ENCODE data around the gene GTF2A1L.

DNA sequence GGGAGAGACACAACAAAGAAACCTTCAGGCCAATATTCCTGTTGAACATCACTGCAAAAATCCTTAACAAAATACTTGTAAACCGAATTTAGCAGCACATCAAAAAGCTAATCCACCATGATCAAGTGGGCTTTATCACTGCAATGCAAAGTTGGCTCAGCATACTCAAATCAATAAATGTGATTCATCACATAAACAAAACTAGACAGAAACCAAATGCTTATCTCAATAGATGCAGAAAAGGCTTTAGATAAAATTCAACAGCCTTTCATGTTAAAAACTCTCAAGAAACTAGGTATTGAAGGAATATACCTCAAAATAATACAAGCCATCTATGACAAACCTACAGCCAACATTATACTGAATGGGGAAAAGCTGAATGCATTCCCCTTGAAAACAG lies 20.6 kb downstream of the GTF2A1L start:
- TF ChIP-seq, protein P1, sequence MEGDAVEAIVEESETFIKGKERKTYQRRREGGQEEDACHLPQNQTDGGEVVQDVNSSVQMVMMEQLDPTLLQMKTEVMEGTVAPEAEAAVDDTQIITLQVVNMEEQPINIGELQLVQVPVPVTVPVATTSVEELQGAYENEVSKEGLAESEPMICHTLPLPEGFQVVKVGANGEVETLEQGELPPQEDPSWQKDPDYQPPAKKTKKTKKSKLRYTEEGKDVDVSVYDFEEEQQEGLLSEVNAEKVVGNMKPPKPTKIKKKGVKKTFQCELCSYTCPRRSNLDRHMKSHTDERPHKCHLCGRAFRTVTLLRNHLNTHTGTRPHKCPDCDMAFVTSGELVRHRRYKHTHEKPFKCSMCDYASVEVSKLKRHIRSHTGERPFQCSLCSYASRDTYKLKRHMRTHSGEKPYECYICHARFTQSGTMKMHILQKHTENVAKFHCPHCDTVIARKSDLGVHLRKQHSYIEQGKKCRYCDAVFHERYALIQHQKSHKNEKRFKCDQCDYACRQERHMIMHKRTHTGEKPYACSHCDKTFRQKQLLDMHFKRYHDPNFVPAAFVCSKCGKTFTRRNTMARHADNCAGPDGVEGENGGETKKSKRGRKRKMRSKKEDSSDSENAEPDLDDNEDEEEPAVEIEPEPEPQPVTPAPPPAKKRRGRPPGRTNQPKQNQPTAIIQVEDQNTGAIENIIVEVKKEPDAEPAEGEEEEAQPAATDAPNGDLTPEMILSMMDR (IDR thresholded peaks at IDR 0.05): no peak
- no peak for TF ChIP-seq POLR2A (IDR thresholded peaks at IDR 0.05)

Data from thyroid gland (tissue), 4 donors.